ENCODE measurements around the gene PANK1.
A peak's percentile ranks its signal among the peaks of the same experiment; 100 is the strongest.
"Not testable (repeated sequence)": the region's sequence is repeated elsewhere in the genome, so short reads cannot be mapped to it uniquely, and the experiment has no call there.

Gene PANK1

GRCh38 chr10:89548673-89549072, 96.4 kb downstream of the PANK1 start:
- Histone ChIP-seq H3K36me3 (ENCODE audit: control insufficient read depth in 1 of 2, insufficient read depth in 2 of 2, low read length in 2 of 2) (no peaks in the 10 kb centered on the region), H3K9ac (ENCODE audit: low read depth in 1 of 2, low read length in 2 of 2) (no peak overlapping the region), H3K27ac (ENCODE audit: low read depth, low read length) (no peak overlapping the region), H3K4me1 (ENCODE audit: control insufficient read depth in 1 of 2, insufficient read depth in 2 of 2, low read length in 2 of 2) (no peaks in the 10 kb centered on the region), H3K9me3 (ENCODE audit: control insufficient read depth in 1 of 2, low read length in 2 of 2) (no peaks in the 10 kb centered on the region), H3K4me3 (ENCODE audit: low read depth in 1 of 2, low read length in 2 of 2) (no peak overlapping the region), H3K27me3 (ENCODE audit: control insufficient read depth in 1 of 2, insufficient read depth in 2 of 2, low read length in 2 of 2) (no peaks in the 10 kb centered on the region)

DNA sequence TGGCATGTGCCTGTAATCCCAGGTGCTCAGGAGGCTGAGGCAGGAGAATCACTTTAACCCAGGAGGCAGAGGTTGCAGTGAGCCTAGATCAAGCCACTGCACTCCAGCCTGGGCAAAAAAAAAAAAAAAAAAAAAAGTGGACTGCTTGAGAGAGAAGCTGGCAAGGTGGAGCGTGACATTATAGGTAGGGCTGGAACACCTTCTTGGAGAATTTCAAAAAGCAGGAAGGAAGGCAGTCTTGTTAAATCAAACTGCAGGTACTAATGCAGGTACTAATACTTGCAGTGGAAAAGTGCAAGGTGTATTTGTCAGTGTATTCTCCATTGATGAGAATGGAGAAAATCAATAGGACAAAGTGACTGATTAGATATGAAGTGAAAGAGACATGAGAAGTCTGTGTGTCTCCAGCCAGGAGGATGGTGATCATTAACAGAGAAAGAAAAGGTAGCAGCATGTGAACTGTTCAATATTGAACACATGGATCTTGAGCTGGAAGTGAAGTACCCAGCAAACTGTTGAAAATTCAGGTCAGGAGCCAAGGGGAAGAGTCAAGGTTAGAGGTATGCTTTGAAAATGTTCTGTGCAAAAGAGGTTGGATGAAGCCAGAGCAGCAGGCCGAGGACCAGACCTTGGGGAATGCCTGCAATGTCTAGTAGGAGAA, 97.1 kb downstream of the PANK1 start:
- Histone ChIP-seq H3K9ac (ENCODE audit: low read depth in 1 of 2, low read length in 2 of 2) (no peak overlapping the region), H3K27ac (ENCODE audit: low read depth, low read length) (no peak overlapping the region), H3K4me1 (ENCODE audit: control insufficient read depth in 1 of 2, insufficient read depth in 2 of 2, low read length in 2 of 2) (no peaks in the 10 kb centered on the region), H3K4me3 (ENCODE audit: low read depth in 1 of 2, low read length in 2 of 2) (no peak overlapping the region), H3K27me3 (ENCODE audit: control insufficient read depth in 1 of 2, insufficient read depth in 2 of 2, low read length in 2 of 2) (no peaks in the 10 kb centered on the region), H3K36me3 (ENCODE audit: control insufficient read depth in 1 of 2, insufficient read depth in 2 of 2, low read length in 2 of 2) (no peaks in the 10 kb centered on the region), H3K9me3 (ENCODE audit: control insufficient read depth in 1 of 2, low read length in 2 of 2) (no peaks in the 10 kb centered on the region)

- H3K9me3 ChIP-seq (ENCODE audit: control insufficient read depth in 1 of 2, low read length in 2 of 2); H3K9ac ChIP-seq (ENCODE audit: low read depth in 1 of 2, low read length in 2 of 2); H3K4me1 ChIP-seq (ENCODE audit: control insufficient read depth in 1 of 2, insufficient read depth in 2 of 2, low read length in 2 of 2); H3K27me3 ChIP-seq (ENCODE audit: control insufficient read depth in 1 of 2, insufficient read depth in 2 of 2, low read length in 2 of 2); H3K4me3 ChIP-seq (ENCODE audit: low read depth in 1 of 2, low read length in 2 of 2); H3K36me3 ChIP-seq (ENCODE audit: control insufficient read depth in 1 of 2, insufficient read depth in 2 of 2, low read length in 2 of 2); H3K27ac ChIP-seq (ENCODE audit: low read depth, low read length): not testable (repeated sequence)
Observed at GRCh38 chr10:89546651-89547050, 98.4 kb downstream of the PANK1 start.

- Histone ChIP-seq H3K9me3 (ENCODE audit: control insufficient read depth in 1 of 2, low read length in 2 of 2) (no peaks in the 10 kb centered on the region), H3K27me3 (ENCODE audit: control insufficient read depth in 1 of 2, insufficient read depth in 2 of 2, low read length in 2 of 2) (peaks cover 0 to under 1% of the 10 kb centered on the region in 2 donors), H3K27ac (ENCODE audit: low read depth, low read length) (no peak overlapping the region), H3K9ac (ENCODE audit: low read depth in 1 of 2, low read length in 2 of 2) (no peak overlapping the region), H3K4me3 (ENCODE audit: low read depth in 1 of 2, low read length in 2 of 2) (no peak overlapping the region), H3K36me3 (ENCODE audit: control insufficient read depth in 1 of 2, insufficient read depth in 2 of 2, low read length in 2 of 2) (no peaks in the 10 kb centered on the region), H3K4me1 (ENCODE audit: control insufficient read depth in 1 of 2, insufficient read depth in 2 of 2, low read length in 2 of 2) (no peaks in the 10 kb centered on the region)
Observed at GRCh38 chr10:89543841-89544240, 101.2 kb downstream of the PANK1 start.

GRCh38 chr10:89540420-89540949, 104.6 kb downstream of the PANK1 start:
- Histone ChIP-seq H3K27me3 (ENCODE audit: control insufficient read depth in 1 of 2, insufficient read depth in 2 of 2, low read length in 2 of 2) (peaks cover 7 to 27% of the 10 kb centered on the region in 2 donors), H3K9me3 (ENCODE audit: control insufficient read depth in 1 of 2, low read length in 2 of 2) (no peaks in the 10 kb centered on the region), H3K9ac (ENCODE audit: low read depth in 1 of 2, low read length in 2 of 2) (no peak overlapping the region), H3K4me3 (ENCODE audit: low read depth in 1 of 2, low read length in 2 of 2) (no peak overlapping the region), H3K27ac (ENCODE audit: low read depth, low read length) (no peak overlapping the region), H3K36me3 (ENCODE audit: control insufficient read depth in 1 of 2, insufficient read depth in 2 of 2, low read length in 2 of 2) (no peaks in the 10 kb centered on the region), H3K4me1 (ENCODE audit: control insufficient read depth in 1 of 2, insufficient read depth in 2 of 2, low read length in 2 of 2) (no peaks in the 10 kb centered on the region)

DNA sequence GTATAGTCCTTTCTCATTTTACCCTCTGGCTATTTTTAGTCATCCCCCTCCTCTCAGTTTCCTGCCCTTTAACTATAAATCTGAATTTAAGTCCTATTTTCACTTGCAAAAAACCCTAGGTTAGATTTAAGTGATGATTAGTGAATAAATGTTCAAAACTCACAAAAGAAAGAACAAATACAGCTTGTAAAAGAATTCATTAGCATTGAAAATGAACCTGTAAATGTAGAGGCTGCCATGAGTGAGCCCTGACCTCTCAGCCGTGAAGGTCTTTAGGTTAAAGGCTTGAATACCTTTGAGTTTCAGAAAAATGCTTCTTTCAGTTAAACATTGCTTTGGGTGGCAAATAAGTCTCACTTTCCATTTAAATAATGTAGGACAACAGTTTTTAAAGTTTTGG, 107.7 kb downstream of the PANK1 start:
- H3K36me3 ChIP-seq (ENCODE audit: control insufficient read depth in 1 of 2, insufficient read depth in 2 of 2, low read length in 2 of 2), result no peaks in the 10 kb centered on the region
- no peaks in the 10 kb centered on the region for H3K4me1 ChIP-seq (ENCODE audit: control insufficient read depth in 1 of 2, insufficient read depth in 2 of 2, low read length in 2 of 2)
- no peaks in the 10 kb centered on the region for H3K9me3 ChIP-seq (ENCODE audit: control insufficient read depth in 1 of 2, low read length in 2 of 2)
- H3K9ac ChIP-seq (ENCODE audit: low read depth in 1 of 2, low read length in 2 of 2), result no peak overlapping the region
- no peak overlapping the region for H3K27ac ChIP-seq (ENCODE audit: low read depth, low read length)
- no peak overlapping the region for H3K4me3 ChIP-seq (ENCODE audit: low read depth in 1 of 2, low read length in 2 of 2)
- peaks cover 29 to 54% of the 10 kb centered on the region in 2 donors for H3K27me3 ChIP-seq (ENCODE audit: control insufficient read depth in 1 of 2, insufficient read depth in 2 of 2, low read length in 2 of 2)

DNA sequence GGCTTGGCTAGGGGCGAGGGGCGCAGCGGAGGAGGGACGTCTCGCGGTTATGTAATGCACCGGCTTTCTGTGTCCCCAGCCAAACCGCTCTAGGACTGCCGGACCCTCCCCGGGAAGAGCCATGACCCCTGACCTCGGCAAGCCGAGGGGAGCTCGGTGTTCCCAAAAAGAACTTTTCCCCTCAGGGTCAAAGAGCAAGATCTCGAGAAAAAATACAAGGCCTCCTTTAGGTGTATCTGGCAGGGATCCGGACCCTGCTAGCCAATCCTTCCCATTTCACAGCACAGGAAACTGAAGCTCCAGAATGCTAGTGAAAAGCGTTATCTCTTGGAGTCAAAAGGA, 109.1 kb downstream of the PANK1 start:
- H3K27me3 ChIP-seq (ENCODE audit: control insufficient read depth in 1 of 2, insufficient read depth in 2 of 2, low read length in 2 of 2), result peaks cover 36 to 57% of the 10 kb centered on the region in 2 donors
- no peak overlapping the region for H3K9ac ChIP-seq (ENCODE audit: low read depth in 1 of 2, low read length in 2 of 2)
- no peaks in the 10 kb centered on the region for H3K4me1 ChIP-seq (ENCODE audit: control insufficient read depth in 1 of 2, insufficient read depth in 2 of 2, low read length in 2 of 2)
- no peaks in the 10 kb centered on the region for H3K36me3 ChIP-seq (ENCODE audit: control insufficient read depth in 1 of 2, insufficient read depth in 2 of 2, low read length in 2 of 2)
- H3K4me3 ChIP-seq (ENCODE audit: low read depth in 1 of 2, low read length in 2 of 2), result peak overlapping the region in 1 of 2 donors; percentile 32
- H3K27ac ChIP-seq (ENCODE audit: low read depth, low read length), result peak overlapping the region; percentile 7
- no peaks in the 10 kb centered on the region for H3K9me3 ChIP-seq (ENCODE audit: control insufficient read depth in 1 of 2, low read length in 2 of 2)

DNA sequence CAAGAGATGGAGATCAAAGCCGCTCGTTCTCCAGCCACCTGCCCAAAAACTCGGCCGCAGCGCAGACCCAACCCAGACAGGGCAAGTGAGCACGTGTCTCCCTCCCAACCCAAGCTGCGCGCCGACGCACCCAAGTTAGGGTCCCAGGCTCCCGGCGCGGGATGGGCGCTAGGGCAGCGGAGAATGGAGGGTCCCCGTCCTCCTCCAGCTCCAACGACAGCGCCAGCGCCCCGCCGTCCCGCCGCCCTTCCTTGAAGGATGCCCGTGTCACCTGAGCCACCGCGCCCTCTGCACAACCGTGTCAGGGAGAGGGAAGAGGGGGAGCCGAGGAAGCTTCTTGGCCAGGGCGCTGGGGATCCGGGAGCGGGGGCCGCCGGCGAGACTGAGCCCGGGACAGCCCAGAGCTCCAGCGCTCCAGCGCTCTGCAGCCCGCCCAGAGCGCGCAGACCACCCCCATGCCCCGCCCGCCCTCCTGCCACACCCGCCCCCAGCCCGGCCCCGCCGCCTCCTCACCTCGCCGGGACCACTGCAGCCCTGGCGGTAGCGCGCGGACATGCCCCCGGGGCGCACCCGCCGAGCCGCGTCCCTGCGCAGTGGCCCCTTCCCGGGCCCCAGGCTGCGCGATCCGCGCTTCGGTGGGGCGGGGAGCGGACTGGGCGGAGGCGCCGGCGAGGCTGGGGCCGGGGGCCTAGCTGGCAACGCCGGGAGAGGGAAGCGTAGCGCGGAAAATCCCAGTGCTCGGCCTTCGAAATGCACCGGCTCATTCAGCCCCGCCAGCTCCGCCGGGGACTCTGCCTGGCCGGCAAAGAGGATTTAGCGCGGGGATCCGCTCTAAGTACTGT, 109.7 kb downstream of the PANK1 start, which contains the start of gene SLC16A12:
TSS of gene SLC16A12 (minus strand) at position 424 of the 842 bp plus-strand sequence. CDS start 73,016 bp downstream, outside the sequence.
- Histone ChIP-seq H3K27me3 (ENCODE audit: control insufficient read depth in 1 of 2, insufficient read depth in 2 of 2, low read length in 2 of 2) (peaks cover 36 to 57% of the 10 kb centered on the region in 2 donors), H3K9me3 (ENCODE audit: control insufficient read depth in 1 of 2, low read length in 2 of 2) (no peaks in the 10 kb centered on the region), H3K9ac (ENCODE audit: low read depth in 1 of 2, low read length in 2 of 2) (no peak within 1 kb of the TSS), H3K27ac (ENCODE audit: low read depth, low read length) (peak within 1 kb of the TSS; percentile 8), H3K4me1 (ENCODE audit: control insufficient read depth in 1 of 2, insufficient read depth in 2 of 2, low read length in 2 of 2) (no peaks in the 10 kb centered on the region), H3K4me3 (ENCODE audit: low read depth in 1 of 2, low read length in 2 of 2) (peak within 1 kb of the TSS; percentile 40 to 45), H3K36me3 (ENCODE audit: control insufficient read depth in 1 of 2, insufficient read depth in 2 of 2, low read length in 2 of 2) (no peaks in the 10 kb centered on the region)

GRCh38 chr10:89534826-89535166, 110.2 kb downstream of the PANK1 start:
- Histone ChIP-seq H3K27me3 (ENCODE audit: control insufficient read depth in 1 of 2, insufficient read depth in 2 of 2, low read length in 2 of 2) (peaks cover 36 to 57% of the 10 kb centered on the region in 2 donors), H3K4me1 (ENCODE audit: control insufficient read depth in 1 of 2, insufficient read depth in 2 of 2, low read length in 2 of 2) (no peaks in the 10 kb centered on the region), H3K9ac (ENCODE audit: low read depth in 1 of 2, low read length in 2 of 2) (no peak overlapping the region), H3K4me3 (ENCODE audit: low read depth in 1 of 2, low read length in 2 of 2) (peak overlapping the region; percentile 40 to 45), H3K36me3 (ENCODE audit: control insufficient read depth in 1 of 2, insufficient read depth in 2 of 2, low read length in 2 of 2) (no peaks in the 10 kb centered on the region), H3K27ac (ENCODE audit: low read depth, low read length) (no peak overlapping the region), H3K9me3 (ENCODE audit: control insufficient read depth in 1 of 2, low read length in 2 of 2) (no peaks in the 10 kb centered on the region)

All from duodenal mucosa (tissue), 2 donors.